NT2/D1 (cell line): ENCODE measurements around the gene RRH.
"Not testable (repeated sequence)": the region's sequence is repeated elsewhere in the genome, so short reads cannot be mapped to it uniquely, and the experiment has no call there.

Source experiments
- DNase-seq: peaks from one replicate; pipeline ENCODE4 v3.0.0-alpha.2; 2011; ENCODE audit warnings: low read depth, low spot score
- H3K27me3 ChIP-seq: 2 replicates; pipeline ENCODE4 v1.6.0; 2011; ENCODE audit warnings: mild to moderate bottlenecking; ENCODE audit not compliant: insufficient read length, insufficient read depth
- H3K36me3 ChIP-seq: 2 replicates; pipeline ENCODE4 v1.6.1; 2011; ENCODE audit warnings: mild to moderate bottlenecking, low read length, mixed read lengths; ENCODE audit not compliant: insufficient read depth, insufficient read length
- H3K4me1 ChIP-seq: 2 replicates; pipeline ENCODE4 v1.5.1; 2011; ENCODE audit not compliant: insufficient read depth, insufficient read length
- H3K4me3 ChIP-seq: 2 replicates; pipeline ENCODE4 v1.5.1; 2011; ENCODE audit warnings: low read depth; ENCODE audit not compliant: insufficient read length
- H3K9ac ChIP-seq: 2 replicates; pipeline ENCODE4 v1.6.0; 2011; ENCODE audit warnings: low read depth; ENCODE audit not compliant: insufficient read length
- H3K9me3 ChIP-seq: 2 replicates; pipeline ENCODE4 v1.5.1; 2011; ENCODE audit warnings: mild to moderate bottlenecking, low read length; ENCODE audit not compliant: insufficient read depth
- SUZ12 ChIP-seq: IDR thresholded peaks from 2 replicates; pipeline ENCODE4 v1.6.1; 2011; ENCODE audit not compliant: insufficient read length, insufficient read depth; ENCODE audit errors: extremely low read depth
- YY1 ChIP-seq: IDR thresholded peaks from 2 replicates; pipeline ENCODE4 v1.6.1; 2011; ENCODE audit not compliant: insufficient read length, insufficient read depth
- ZNF274 ChIP-seq: IDR thresholded peaks from 2 replicates; pipeline ENCODE4 v1.6.1; 2011; ENCODE audit warnings: mild to moderate bottlenecking, low read depth, low read length

The RRH gene

GRCh38 chr4:109847896-109848442 lies 20.2 kb downstream of the RRH start, which contains the start of gene LRIT3:
Gene LRIT3 (plus strand): TSS chr4:109848107. CDS start chr4:109848202, 95 bp downstream.
- H3K9me3 ChIP-seq: no peaks in the 10 kb centered on the region
- no peaks in the 10 kb centered on the region for H3K27me3 ChIP-seq
- H3K9ac ChIP-seq: no peak within 1 kb of the TSS
- no peaks in the 10 kb centered on the region for H3K36me3 ChIP-seq
- no peaks in the 10 kb centered on the region for H3K4me1 ChIP-seq
- TF ChIP-seq SUZ12: no peak
- TF ChIP-seq ZNF274: no peak
- no peak for TF ChIP-seq YY1
- no peak within 1 kb of the TSS for H3K4me3 ChIP-seq
- no peak for DNase-seq

GRCh38 chr4:109848501-109848900 lies 20.7 kb downstream of the RRH start:
- no peak overlapping the region for H3K4me3 ChIP-seq
- no peaks in the 10 kb centered on the region for H3K27me3 ChIP-seq
- DNase-seq: no peak
- no peak for TF ChIP-seq ZNF274
- TF ChIP-seq YY1: no peak
- no peak for TF ChIP-seq SUZ12
- H3K36me3 ChIP-seq: no peaks in the 10 kb centered on the region
- no peaks in the 10 kb centered on the region for H3K4me1 ChIP-seq
- no peak overlapping the region for H3K9ac ChIP-seq
- H3K9me3 ChIP-seq: no peaks in the 10 kb centered on the region

GRCh38 chr4:109850601-109851000 lies 22.8 kb downstream of the RRH start:
- Histone ChIP-seq H3K4me1 (no peaks in the 10 kb centered on the region), H3K9ac (no peak overlapping the region), H3K4me3 (no peak overlapping the region), H3K9me3 (no peaks in the 10 kb centered on the region), H3K27me3 (no peaks in the 10 kb centered on the region), H3K36me3 (no peaks in the 10 kb centered on the region)
- DNase-seq: no peak
- no peak for TF ChIP-seq YY1
- TF ChIP-seq SUZ12: no peak
- TF ChIP-seq ZNF274: no peak

GRCh38 chr4:109859426-109860300 lies 31.9 kb downstream of the RRH start:
- DNase-seq, H3K36me3 ChIP-seq, H3K4me3 ChIP-seq, H3K27me3 ChIP-seq, H3K4me1 ChIP-seq, H3K9ac ChIP-seq: not testable (repeated sequence)
- H3K9me3 ChIP-seq: peaks cover 14% of the 10 kb centered on the region

- Histone ChIP-seq H3K4me1 (no peaks in the 10 kb centered on the region), H3K4me3 (no peak overlapping the region), H3K9ac (no peak overlapping the region), H3K36me3 (no peaks in the 10 kb centered on the region), H3K9me3 (peaks cover 14% of the 10 kb centered on the region), H3K27me3 (no peaks in the 10 kb centered on the region)
- TF ChIP-seq SUZ12 (no peak), ZNF274 (no peak), YY1 (no peak)
- DNase-seq: no peak
Observed at GRCh38 chr4:109861271-109861670, 33.5 kb downstream of the RRH start.

GRCh38 chr4:109861916-109862511 lies 34.2 kb downstream of the RRH start:
- H3K4me3 ChIP-seq: no peak overlapping the region
- H3K9ac ChIP-seq: no peak overlapping the region
- no peak for DNase-seq
- no peaks in the 10 kb centered on the region for H3K36me3 ChIP-seq
- TF ChIP-seq YY1 (no peak), ZNF274 (no peak), SUZ12 (no peak)
- no peaks in the 10 kb centered on the region for H3K4me1 ChIP-seq
- H3K9me3 ChIP-seq: peaks cover 14% of the 10 kb centered on the region
- H3K27me3 ChIP-seq: no peaks in the 10 kb centered on the region

- DNase-seq: no peak
- Histone ChIP-seq H3K9ac (no peak overlapping the region), H3K4me1 (no peaks in the 10 kb centered on the region), H3K36me3 (no peaks in the 10 kb centered on the region), H3K4me3 (no peak overlapping the region), H3K9me3 (peaks cover 14% of the 10 kb centered on the region), H3K27me3 (no peaks in the 10 kb centered on the region)
- no peak for TF ChIP-seq YY1
- no peak for TF ChIP-seq SUZ12
- no peak for TF ChIP-seq ZNF274
Observed at GRCh38 chr4:109864134-109864533, 36.4 kb downstream of the RRH start.
